Breast epithelium (tissue), 3 donors: ENCODE data around the gene RRM2.

ENCODE experiments used
- POLR2A ChIP-seq: fragments of 450-650 bp; IDR thresholded peaks from one replicate; pipeline ENCODE4 v1.6.1; 2016; ENCODE audit warnings: antibody characterized with exemption, mild to moderate bottlenecking, moderate library complexity
- TF ChIP-seq, protein P1 (sequence below), 3 donors: fragments of 450-650 bp; IDR thresholded peaks; one replicate each; pipeline ENCODE4 v1.5.1; 2016 to 2017; ENCODE audit warnings: antibody characterized with exemption in 3 of 3, mild to moderate bottlenecking in 3 of 3, moderate library complexity in 3 of 3

- TF ChIP-seq, protein P1, sequence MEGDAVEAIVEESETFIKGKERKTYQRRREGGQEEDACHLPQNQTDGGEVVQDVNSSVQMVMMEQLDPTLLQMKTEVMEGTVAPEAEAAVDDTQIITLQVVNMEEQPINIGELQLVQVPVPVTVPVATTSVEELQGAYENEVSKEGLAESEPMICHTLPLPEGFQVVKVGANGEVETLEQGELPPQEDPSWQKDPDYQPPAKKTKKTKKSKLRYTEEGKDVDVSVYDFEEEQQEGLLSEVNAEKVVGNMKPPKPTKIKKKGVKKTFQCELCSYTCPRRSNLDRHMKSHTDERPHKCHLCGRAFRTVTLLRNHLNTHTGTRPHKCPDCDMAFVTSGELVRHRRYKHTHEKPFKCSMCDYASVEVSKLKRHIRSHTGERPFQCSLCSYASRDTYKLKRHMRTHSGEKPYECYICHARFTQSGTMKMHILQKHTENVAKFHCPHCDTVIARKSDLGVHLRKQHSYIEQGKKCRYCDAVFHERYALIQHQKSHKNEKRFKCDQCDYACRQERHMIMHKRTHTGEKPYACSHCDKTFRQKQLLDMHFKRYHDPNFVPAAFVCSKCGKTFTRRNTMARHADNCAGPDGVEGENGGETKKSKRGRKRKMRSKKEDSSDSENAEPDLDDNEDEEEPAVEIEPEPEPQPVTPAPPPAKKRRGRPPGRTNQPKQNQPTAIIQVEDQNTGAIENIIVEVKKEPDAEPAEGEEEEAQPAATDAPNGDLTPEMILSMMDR (IDR thresholded peaks at IDR 0.05) = no peak
- TF ChIP-seq POLR2A = no peak
These were observed 43.8 kb upstream of the RRM2 start for GRCh38 chr2:10078704-10079265.
